Measurements from ENCODE around the gene PLCL2.
A peak's percentile ranks its signal among the peaks of the same experiment; 100 is the strongest.

Gene PLCL2

DNA sequence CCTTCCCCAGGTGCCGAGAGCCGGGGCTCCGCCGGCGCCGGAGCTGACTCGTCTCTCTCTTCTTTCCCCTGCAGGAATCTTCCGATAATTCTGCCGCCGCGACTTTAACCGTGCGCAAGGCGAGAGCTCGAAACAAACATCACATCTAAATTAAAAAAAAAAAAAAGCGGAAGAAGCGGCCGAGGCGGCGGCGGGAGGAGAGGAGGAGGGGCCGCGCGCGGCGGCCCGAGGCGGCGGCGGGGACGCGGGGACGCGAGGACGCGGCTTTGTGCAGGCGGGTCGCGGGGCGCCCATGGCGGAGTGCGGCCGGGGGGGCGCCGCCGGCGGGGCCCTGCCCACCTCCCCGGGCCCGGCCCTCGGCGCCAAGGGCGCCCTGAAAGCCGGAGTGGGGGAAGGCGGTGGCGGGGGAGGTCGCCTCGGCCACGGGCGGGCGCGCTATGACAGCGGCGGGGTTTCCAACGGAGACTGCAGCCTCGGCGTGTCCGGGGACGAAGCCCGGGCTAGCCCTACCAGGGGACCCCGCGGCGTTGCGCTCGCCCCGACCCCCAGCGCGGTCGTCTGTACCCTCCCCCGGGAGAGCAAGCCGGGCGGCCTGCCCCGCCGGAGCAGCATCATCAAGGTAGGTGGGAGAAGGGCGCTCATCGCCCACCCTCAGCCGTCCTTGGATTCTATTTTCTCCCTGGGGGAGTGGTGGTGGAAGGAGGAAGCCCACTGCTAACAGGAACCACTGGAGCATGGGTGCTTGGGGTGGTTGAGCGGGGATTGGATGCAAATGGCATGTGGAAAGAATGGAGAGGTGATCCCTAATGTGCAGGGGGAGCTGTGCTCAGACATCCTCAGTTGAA is at the start of gene PLCL2:
TSS of gene PLCL2 (plus strand) at position 208 of the 845 bp plus-strand sequence. CDS start at position 293, 85 bp downstream.
- peak; percentile 58 for DNase-seq

DNA sequence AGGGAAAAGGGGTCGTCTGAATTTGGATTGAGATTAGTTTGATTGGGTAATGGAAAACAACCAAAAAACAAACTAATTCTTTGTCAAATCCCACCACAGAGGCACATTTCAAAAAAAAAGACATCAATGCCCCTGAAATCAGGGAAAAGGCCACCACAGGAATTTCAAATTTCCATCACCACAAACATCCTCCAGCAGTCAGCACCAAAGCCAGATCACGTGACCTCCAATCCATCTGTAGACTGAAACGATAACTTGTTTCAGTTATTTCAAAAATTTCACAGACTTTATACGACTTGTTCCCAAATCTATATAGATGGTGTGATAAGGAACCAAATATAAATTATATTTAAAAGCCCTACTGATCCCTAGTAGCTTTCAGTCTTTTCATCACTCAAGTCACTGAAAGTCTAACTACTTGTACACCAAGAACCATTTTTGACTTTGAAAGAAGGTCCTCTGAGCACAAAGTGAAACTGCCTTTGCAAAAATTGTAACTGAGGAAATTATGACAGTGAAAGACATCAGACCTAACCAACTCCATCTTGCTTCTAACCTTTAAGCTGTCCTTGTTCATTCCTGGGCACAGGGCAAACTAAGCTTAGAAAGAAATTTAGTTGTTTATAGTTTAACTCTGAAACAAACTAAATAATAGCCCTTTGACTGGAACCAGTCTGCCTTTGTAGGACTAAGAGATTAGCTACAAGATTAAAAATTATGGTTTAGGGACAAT is 48.1 kb upstream of the PLCL2 start:
- DNase-seq, result no peak

DNA sequence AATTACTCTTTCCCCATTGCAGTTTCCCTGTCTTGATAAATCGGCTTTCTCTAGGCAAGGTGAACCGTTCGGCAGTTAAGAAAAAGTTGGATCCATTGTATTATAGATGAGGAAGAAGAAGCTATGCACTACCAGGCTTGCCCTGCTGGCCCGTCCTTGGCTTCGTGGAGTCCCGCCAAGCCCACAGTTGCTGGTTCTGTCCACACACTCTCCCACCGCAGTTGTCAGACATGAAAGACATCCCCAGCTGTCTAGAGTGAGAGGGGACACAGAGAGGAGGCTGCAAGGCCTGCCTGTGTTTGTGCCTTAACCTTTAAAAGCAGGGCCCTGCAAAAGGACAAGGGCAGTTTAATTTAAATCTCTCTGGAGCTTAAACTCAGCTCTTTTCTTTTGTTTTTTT is 47.2 kb upstream of the PLCL2 start:
- no peak for DNase-seq

DNA sequence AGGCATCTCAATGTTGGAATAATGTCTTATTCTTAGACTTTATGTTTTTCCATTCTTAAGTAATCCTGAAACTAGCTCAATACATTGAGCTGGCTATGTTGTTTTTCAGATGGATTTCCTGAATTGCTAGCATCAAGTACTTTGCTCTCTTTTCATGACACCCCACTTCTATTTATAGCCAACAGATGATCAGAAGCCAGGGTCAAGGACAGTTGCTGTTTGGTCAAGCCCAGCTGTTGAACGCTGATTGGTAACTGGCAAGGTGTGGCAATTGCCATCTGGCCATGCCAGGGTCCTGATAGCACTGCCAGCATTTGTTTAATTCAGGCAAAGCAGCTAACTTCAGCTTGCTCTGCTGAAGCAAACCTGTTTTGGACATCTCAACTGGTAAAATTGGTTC is 46.2 kb upstream of the PLCL2 start:
- no peak for DNase-seq

DNA sequence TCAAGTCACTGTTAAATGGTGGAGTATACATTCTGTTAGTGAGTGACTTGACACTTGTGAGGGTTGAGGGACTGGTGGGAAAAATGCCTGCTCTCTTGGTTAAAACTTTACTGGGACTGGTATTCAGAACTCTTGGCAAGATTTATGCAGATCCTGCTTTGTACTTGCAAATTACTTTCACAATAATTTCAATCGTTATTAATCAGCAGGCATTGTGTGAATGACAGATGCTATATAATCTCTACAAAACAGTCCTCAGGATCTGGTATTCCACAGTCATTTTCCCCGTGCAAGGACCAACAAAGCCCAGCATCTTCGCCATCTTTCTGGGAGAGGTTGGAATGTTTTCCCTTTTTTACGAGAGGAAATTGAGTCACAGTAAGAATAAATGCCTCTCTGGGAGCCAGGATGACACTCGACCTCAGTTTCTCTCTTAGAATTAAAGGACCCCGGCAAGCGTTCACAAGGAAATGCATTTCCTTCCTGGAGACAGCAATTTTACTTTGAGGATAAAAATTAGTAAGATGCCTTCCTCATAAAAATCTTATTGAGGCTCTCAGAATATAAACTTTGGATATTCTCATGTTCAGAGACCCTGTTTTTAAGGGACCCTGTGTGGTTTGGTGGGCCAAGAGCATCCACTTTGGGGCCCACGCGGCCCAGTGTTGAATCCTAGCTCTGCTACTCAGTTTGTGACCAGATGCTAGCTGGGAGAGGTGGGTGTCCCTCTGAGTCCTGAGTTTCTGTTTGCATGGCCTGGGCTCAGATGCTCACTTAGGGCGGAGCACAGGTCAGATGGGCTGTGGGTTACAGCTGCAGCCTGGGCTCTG is 45.3 kb upstream of the PLCL2 start:
- DNase-seq, result no peak

DNA sequence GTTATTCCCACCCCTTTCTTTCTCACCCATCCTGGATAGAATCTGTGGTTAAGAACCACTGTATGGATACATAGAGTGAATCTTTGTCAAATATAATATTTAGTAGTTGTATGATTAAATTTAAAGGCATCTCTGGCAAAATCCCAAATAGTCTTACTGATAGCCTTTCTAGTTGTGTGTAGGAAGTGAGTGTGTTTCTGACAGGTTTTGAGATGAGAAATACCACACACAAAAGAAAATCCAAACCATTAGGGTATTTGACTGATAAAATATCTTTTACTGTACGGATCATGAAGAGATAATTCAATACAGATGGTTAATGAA is 44.7 kb upstream of the PLCL2 start:
- no peak for DNase-seq

DNA sequence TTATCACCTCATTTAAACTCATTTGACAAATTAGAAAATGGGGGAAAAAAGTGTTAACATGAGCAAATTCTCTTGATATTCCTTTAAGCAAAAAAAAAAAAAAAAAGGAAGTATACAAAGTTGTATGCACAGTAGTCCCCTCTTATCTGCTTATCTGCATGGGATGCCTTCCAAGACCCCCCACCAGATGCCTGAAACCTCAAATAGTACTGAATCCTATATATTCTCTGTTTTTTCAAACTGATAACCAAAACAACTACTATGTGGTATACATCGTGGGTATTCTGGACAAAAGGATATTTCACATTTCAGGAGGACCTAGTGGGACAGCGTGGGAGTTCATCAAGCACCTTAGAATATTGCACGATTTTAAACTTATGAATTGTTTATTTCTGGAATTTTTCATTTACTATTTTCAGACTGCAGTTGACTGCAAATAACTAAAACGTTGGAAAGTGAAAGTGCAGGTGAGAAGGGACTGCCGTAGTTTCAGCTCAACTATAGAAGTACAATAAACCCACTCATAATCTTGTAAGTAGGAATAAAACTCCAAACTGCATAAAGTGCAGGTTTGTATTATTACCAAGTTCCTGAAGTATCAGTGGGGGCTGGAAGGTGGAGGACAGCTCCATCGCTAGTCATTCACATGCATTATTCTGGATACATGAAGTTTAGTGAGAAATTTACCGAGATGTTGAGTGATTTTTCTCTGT is 43.6 kb upstream of the PLCL2 start:
- DNase-seq, result no peak

DNA sequence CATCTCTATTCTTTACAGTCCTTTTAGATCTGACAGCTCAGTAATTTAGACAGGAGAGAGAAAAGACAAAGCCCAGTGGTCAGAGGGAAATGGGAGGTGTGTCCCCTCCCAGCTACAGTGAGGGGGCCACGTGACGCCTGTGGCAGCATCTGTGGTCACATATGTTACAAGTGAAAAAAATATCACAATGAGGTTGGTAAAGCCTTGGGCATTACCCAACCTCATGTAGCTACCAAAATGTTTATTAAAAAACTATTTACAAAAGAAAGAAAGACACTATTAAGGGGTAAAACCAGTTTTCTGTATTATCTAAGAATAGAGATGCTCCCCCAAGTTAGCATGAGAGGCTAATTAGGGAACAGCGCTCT is 42.9 kb upstream of the PLCL2 start:
- peak; percentile 60 for DNase-seq

DNA sequence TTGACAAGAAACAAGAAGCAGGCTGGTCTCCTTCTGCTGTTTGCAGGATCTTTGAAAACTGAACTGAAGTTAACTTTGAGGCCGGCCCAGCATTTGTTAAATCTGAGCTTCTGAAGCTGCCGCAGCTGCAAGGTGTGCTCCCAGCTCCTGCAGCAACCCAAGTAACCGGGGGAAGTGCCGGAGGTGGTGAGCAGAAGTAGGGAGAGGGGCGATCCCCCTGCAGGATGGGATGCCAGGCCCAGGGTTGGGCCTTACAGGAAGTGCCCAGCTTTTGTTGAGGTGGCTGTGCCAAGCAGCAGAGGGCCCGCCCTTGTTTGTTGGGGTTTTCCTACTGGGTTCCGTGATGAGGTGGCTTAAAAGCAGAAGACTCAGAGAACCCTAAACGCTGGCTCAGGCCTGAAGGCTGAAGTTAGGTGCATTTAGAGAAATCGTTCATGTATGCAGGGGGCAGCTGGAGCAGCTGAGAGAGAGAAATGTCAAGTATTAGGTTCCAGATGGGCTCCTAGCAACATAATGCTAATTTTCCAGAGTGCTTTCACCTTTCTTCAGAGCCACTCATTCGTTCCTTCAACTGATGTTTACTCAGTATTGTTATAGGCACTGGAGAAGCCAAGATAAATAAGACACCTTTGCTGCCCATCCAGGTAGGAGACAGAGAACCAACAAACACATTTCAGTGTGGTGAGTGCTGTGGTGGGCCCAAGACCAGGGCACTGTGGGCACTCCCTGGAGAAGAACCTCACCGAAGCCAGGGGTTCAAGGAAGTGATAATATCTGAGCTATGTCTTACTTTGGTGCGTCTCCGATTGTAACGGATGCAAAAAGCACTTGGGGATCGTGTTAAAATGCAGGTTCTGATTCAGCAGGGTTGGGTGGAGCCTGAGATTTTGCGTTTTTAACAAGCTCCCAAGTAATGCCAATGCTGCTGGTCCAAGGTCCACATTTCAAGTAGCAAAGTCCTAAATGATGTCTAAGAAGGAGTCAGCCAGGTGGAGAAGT is 42.2 kb upstream of the PLCL2 start:
- DNase-seq, result peak; percentile 86

DNA sequence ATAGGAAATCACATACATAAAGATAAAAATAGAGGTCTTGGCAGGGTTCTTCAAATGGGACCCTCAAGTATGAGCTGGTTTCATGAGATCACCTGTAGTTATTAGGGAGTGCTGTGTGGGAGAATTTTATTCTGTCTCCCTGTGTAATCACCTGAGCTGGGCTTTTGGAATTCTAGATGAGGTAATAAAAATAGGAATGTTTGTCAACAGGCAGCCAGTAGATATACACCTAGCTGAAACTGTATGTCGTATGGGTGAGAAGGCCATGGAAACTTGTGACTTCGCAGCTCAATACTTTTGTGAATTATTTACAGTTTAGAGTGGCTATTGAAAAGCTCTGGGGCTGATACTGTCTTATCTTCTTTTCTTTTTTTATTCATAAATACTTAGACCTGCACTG is 40.5 kb upstream of the PLCL2 start:
- no peak for DNase-seq

DNA sequence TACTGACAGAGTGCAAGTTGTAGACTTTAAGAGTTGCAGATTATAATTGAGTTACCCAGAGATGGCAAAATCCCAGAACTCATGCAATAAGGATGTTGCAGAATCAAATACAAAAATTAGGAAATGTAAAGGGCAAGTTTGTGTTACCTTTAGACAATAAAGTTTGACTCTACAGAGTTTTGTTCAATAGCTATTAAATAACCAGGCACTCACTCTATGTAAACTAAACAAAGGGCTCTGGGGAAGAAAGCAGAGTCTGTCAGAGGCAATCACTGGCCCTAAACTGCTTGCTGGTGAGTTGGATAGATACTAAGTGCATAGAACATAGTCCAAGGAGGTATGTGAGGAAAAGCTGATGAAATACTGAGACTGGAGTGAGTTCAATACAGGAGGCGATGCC is 40.0 kb upstream of the PLCL2 start:
- no peak for DNase-seq

DNA sequence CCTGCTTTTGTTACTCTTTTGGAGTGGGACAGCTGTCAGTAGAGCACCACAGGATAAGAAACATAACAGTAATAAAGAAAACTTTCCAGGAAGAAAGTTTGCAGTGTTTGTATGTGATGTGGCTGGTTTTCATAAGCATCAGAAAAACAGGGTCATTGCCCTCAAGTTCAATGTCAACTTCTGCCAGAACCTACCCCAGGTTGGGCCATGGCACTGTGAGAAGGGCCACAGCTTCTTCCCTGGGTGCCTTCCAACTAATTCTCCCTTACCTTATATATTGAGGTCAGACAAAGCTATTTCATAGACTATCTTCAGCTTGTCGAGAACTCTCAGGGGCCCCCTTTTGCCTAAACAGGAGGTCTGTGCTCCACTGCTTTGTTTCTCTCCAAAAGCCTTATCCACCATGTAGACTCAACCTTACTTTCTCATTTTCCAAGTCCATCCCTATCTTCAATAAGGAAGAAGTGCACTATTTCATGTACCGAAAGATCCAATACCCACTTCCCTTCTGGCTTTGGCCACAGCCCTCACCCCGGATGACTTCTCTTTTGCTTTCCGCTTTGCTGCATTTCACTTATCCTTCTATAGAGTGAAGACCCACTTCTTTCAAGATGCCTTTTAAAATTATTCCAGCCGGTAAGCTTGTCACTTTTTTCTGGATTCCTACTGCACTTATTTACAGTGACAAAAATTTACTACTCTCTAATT is 38.2 kb upstream of the PLCL2 start:
- no peak for DNase-seq

DNA sequence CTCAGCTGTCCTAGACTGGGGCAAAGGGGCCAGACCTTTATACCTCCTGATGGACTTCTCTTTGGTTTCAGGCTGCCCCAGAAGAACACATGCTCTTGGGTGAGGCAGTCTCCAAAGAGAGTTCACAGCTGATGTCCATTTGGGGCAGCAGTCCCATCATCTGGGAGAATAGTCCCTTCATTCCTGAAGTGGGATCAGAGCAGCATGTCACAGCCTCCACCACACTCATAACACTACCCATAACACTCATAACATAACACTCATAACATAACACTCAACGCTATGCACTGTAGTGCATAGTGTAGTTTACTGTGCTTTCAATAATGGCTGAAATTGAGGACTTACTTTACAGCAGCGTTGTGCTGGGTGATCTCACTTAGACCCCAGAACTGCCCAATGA is 36.7 kb upstream of the PLCL2 start:
- DNase-seq, result peak; percentile 62

DNA sequence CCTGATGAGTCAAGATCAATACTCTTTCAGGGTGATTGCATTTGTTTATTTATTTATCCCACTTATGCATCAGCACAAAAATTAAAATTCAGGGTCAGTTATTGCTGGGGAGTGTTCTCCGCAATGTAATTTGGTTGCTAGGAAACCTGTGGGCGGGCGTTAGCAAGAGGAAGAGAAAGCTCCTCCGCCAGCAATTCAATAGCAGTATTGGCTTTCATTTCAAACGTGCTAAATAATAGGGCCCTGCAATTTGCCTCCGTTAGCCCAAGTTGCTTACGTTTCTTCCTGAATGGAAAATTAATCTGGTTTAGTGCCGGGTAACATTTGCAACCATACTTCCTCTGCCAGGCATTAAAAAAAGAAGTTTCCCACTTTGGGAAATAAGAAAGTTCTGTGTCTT is 35.5 kb upstream of the PLCL2 start:
- DNase-seq, result peak; percentile 74

DNA sequence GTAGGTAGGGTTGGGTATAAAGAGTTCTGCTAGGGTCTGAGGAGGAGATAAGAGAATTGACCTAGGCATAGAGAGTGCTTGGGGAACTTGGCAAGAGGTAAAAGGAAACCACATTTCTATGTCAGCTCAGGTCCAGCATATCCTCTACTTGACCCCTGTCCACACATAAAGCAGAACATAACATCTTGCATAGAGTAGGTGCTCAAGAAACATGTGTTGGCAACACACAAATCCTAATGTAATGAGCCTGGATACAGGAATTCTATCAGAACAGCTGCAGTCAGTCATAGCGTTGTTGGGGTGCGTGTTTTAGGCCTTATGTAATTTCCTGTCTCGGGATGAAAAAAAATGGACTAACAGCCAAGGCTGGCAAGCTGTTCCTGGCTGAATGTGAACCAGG is 35.0 kb upstream of the PLCL2 start:
- DNase-seq, result no peak

DNA sequence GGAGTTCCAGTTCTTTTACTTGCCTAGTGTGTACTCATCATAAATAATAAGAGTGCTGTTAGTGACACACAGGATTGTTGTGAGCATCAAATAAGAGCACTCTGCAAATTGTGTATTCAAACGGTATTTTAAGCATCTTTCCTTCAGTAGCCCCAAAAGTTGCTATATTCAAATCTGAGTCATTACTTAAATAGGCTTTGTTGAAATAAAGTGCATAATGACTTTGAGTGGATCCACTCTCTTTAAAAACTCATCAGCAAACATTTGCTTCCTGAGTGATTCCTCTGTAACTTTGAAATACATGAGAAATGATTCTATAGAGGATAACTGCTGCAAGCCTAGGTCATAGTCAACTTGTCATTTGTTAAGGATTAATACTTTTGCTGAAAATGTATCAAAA is 29.3 kb upstream of the PLCL2 start:
- no peak for DNase-seq

DNA sequence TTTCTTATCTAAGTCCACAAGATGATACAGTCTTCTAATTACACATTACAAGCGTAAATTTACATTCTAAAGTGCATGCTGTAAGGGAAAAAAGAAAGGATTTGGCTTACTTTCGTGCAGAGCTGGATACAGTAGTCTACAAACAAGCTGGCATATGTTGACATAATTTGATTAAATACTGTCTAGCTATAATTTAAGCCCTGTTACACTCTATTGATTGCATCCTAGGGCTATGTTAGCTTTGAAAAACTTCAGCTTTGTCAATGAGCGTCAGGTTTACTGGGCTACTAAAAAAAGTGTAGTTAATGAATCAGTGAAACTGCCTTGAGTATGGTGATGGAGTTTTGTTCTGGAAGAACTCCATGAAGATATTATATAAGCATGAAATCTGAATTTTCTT is 24.5 kb upstream of the PLCL2 start:
- DNase-seq, result no peak

DNA sequence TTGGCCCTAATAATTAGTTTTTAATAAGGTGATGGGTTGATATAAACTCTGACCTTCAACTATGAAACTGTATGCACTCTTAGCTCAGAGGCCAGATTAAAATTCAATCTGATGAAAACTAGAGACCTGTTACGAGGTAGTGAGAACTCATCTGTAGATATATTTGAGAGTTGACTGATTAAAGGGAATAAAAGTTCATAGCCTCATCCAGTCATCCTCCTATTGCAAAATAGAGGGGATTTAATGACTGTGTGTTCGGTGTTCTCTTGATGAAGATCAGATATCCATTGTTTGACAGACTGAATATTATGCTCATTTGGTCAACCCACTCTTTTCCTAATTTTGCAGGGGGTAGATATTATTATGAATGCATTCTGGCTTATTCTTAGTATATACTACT is 23.3 kb upstream of the PLCL2 start:
- no peak for DNase-seq

DNA sequence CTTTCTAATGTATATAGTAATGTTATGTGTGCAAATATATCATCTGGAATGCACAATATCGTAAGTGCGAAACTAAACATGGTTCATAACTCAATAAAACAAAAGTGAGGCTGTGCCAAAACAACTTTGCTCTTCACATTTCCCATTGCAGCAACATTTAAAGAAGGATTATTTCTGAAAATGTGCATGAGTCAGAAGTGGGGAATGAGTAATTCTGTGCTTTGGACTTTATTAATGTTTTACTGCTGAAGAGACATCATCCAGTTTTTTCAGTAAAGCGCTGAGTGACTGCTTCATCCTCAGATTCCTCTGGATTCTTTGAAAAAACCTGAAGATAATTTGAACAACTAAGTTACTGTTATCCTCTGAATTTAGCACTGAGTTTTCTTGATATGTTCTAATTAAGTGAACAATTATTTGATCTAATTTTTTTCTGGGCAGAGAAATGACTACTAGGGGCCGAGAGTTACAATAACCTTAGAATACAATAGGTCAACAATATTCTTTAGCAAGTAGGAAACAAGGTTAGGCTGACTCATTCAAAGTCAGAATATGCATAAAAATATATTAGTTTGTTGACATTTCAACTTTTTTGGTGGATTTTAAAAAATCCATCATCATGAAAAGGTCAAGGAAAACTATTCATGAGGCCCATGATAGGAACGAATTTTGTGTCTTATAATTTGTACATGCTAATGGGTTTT is 20.0 kb upstream of the PLCL2 start:
- peak; percentile 16 for DNase-seq

DNA sequence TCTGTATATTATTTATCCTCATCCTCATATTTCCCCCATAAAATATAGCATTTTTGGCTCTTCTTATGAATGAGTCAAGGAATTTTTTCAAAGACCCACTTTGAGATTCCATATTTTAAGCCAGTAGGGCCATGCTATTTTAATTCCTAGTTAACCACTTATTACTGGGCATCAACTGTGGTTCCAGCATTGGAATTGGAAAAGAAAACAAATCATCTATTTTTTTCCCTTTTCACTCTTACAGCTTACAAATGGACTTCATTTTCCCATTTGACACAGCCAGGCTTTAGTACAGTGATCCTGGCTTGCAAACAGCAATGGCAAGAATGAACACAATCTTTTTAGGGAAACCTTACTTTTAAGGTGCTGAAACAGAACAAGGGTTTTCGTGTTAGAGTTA is 19.4 kb upstream of the PLCL2 start:
- DNase-seq, result no peak

Measured in activated CD4-positive, alpha-beta T cell treated with anti-CD3 and anti-CD28 coated beads, Interleukin-2, amount 50 U/mL, for 16 hours (primary cell).